Ishikawa (cell line): ENCODE data around the gene VSNL1.

Experiments used
- CEBPB ChIP-seq: IDR thresholded peaks from 2 replicates; pipeline ENCODE4 v1.6.1; 2012
- EGR1 ChIP-seq: IDR thresholded peaks from 2 replicates; pipeline ENCODE4 v1.6.1; 2012
- EP300 ChIP-seq: IDR thresholded peaks from 2 replicates; pipeline ENCODE4 v1.6.1; 2012; ENCODE audit warnings: borderline replicate concordance
- MAX ChIP-seq: IDR thresholded peaks from 2 replicates; pipeline ENCODE4 v1.6.1; 2012
- NFIC ChIP-seq: IDR thresholded peaks from 2 replicates; pipeline ENCODE4 v1.6.1; 2012
- RAD21 ChIP-seq: IDR thresholded peaks from 2 replicates; pipeline ENCODE4 v1.6.1; 2012; ENCODE audit warnings: low read depth
- TAF1 ChIP-seq: IDR thresholded peaks from 2 replicates; pipeline ENCODE4 v1.6.1; 2012; ENCODE audit warnings: low read depth, mild to moderate bottlenecking
- TCF12 ChIP-seq: IDR thresholded peaks from 2 replicates; pipeline ENCODE4 v1.6.1; 2012; ENCODE audit warnings: low read depth
- YY1 ChIP-seq: IDR thresholded peaks from 2 replicates; pipeline ENCODE4 v1.6.1; 2012; ENCODE audit warnings: low read depth

GRCh38 chr2:17599617-17600016 lies 59.1 kb downstream of the VSNL1 start:
- TF ChIP-seq EP300 (no peak), TAF1 (no peak), NFIC (no peak), YY1 (no peak), CEBPB (no peak), MAX (no peak), EGR1 (no peak), RAD21 (no peak), TCF12 (no peak)
